Right atrium auricular region (tissue), 2 donors: ENCODE data around the gene CCSER2. TPM values are rescaled to one million over a fixed set of nuclear protein-coding genes. Genes with fewer than 3 reads are reported as not detected.
A peak's percentile ranks its signal among the peaks of the same experiment; 100 is the strongest.
"Not testable (repeated sequence)": the region's sequence is repeated elsewhere in the genome, so short reads cannot be mapped to it uniquely, and the experiment has no call there.

Source experiments
- DNase-seq: peaks from one replicate; pipeline ENCODE4 v3.0.0-alpha.2; 2019; ENCODE audit warnings: low spot score
- H3K27ac ChIP-seq, 2 donors: fragments of 200-600 bp; sonication (generic); 1 replicate in 1 of 2; 2 replicates in 1 of 2; pipeline ENCODE4 v1.5.1; 2016 to 2019
- H3K27me3 ChIP-seq, 2 donors: fragments of 200-600 bp; sonication (generic); one replicate each; pipeline versions ENCODE4 v1.5.1 to v1.6.0; 2017 to 2019
- H3K36me3 ChIP-seq: fragments of 200-600 bp; sonication (generic); one replicate; pipeline ENCODE4 v1.5.1; 2016
- H3K4me1 ChIP-seq, 2 donors: fragments of 200-600 bp; sonication (generic); one replicate each; pipeline versions ENCODE4 v1.5.1 to v1.6.0; 2017 to 2019
- H3K4me3 ChIP-seq, 2 donors: fragments of 200-600 bp; sonication (generic); 1 replicate in 1 of 2; 2 replicates in 1 of 2; pipeline ENCODE4 v1.5.1; 2017 to 2019; ENCODE audit warnings: mild to moderate bottlenecking in 1 of 2, moderate library complexity in 1 of 2
- H3K9me3 ChIP-seq, 2 donors: fragments of 200-600 bp; sonication (generic); one replicate each; pipeline ENCODE4 v1.5.1; 2019
- total RNA-seq, 2 donors: library from RNA; depleted of rRNA; stranded (reverse); fragments of >200 nt; gene quantifications; one replicate each; pipeline ENCODE4 v1.1.0, GENCODE V29; 2016
- TF ChIP-seq, protein P1 (sequence below), 2 donors: fragments of 200-600 bp; sonication (generic); IDR thresholded peaks; one replicate each; pipeline ENCODE4 v1.5.1; 2019; ENCODE audit warnings: antibody characterized with exemption in 2 of 2

CCSER2 gene
- total RNA-seq, 2 donors from 2014 or later: 77.1 to 91.6 TPM

- Histone ChIP-seq H3K4me1 (peaks cover 0 to 19% of the 10 kb centered on the region in 2 donors), H3K36me3 (no peaks in the 10 kb centered on the region), H3K27me3 (no peaks in the 10 kb centered on the region), H3K27ac (no peak overlapping the region), H3K4me3 (no peak overlapping the region), H3K9me3 (no peaks in the 10 kb centered on the region)
- TF ChIP-seq, protein P1, sequence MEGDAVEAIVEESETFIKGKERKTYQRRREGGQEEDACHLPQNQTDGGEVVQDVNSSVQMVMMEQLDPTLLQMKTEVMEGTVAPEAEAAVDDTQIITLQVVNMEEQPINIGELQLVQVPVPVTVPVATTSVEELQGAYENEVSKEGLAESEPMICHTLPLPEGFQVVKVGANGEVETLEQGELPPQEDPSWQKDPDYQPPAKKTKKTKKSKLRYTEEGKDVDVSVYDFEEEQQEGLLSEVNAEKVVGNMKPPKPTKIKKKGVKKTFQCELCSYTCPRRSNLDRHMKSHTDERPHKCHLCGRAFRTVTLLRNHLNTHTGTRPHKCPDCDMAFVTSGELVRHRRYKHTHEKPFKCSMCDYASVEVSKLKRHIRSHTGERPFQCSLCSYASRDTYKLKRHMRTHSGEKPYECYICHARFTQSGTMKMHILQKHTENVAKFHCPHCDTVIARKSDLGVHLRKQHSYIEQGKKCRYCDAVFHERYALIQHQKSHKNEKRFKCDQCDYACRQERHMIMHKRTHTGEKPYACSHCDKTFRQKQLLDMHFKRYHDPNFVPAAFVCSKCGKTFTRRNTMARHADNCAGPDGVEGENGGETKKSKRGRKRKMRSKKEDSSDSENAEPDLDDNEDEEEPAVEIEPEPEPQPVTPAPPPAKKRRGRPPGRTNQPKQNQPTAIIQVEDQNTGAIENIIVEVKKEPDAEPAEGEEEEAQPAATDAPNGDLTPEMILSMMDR (IDR thresholded peaks at IDR 0.05): no peak
- DNase-seq: no peak
Measured at GRCh38 chr10:84342584-84342983, 14.2 kb downstream of the CCSER2 start.

DNA sequence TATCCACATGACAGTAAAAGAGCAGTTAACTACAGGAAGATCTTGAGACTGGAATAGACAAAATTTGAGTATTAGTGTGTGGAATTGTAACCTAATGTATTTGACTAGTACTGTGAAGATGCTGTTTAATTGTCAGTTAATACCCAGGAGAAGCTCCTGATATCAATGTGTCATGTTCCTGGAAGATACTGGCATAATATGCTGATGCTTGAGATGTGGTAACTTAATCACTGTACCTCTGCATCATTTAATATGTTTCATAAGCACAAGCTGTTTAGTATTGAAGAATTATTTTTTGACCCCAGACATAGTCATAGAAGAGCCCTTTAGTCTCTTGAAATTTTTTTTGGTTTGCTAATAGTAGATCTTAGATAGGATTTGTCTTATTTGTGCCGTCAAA lies 15.4 kb downstream of the CCSER2 start:
- Histone ChIP-seq H3K27ac (no peak overlapping the region), H3K4me3 (no peak overlapping the region), H3K4me1 (peaks cover 0 to 15% of the 10 kb centered on the region in 2 donors), H3K27me3 (no peaks in the 10 kb centered on the region), H3K36me3 (no peaks in the 10 kb centered on the region), H3K9me3 (no peaks in the 10 kb centered on the region)
- DNase-seq: no peak
- TF ChIP-seq, protein P1 (IDR thresholded peaks at IDR 0.05): no peak

GRCh38 chr10:84344526-84344925 lies 16.1 kb downstream of the CCSER2 start:
- Histone ChIP-seq H3K36me3 (no peaks in the 10 kb centered on the region), H3K4me1 (peaks cover 0 to 20% of the 10 kb centered on the region in 2 donors), H3K4me3 (no peak overlapping the region), H3K27ac (no peak overlapping the region), H3K9me3 (no peaks in the 10 kb centered on the region), H3K27me3 (no peaks in the 10 kb centered on the region)
- TF ChIP-seq, protein P1 (IDR thresholded peaks at IDR 0.05): no peak
- DNase-seq: no peak

GRCh38 chr10:84347575-84348002 lies 19.2 kb downstream of the CCSER2 start:
- not testable (repeated sequence) for H3K27me3 ChIP-seq, H3K36me3 ChIP-seq, H3K9me3 ChIP-seq, DNase-seq, H3K27ac ChIP-seq, H3K4me3 ChIP-seq
- peaks cover 0 to 23% of the 10 kb centered on the region in 2 donors for H3K4me1 ChIP-seq

DNA sequence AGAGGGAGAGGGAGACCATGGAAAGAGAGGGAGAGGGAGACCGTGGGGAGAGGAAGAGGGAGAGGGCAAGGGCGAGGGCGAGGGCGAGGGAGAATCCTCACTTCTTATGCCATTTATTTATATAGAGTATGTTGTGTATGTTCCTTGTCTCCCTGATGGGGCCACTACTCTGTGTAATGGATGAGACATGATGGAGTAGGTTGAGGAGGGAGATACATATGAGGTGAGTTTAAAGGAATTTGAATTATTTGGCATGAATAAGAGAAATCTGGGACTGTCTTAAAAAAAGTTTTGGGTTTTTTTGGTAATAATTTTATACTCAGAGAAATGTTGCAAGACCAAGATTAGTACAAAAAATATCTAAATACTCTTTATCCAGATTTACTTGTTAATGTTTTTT lies 20.1 kb downstream of the CCSER2 start:
- TF ChIP-seq, protein P1 (IDR thresholded peaks at IDR 0.05): no peak
- H3K4me1 ChIP-seq: peaks cover 0 to 23% of the 10 kb centered on the region in 2 donors
- H3K9me3 ChIP-seq: no peaks in the 10 kb centered on the region
- H3K36me3 ChIP-seq: no peaks in the 10 kb centered on the region
- DNase-seq: no peak
- H3K27ac ChIP-seq: peak overlapping the region; percentile 60 to 63
- H3K4me3 ChIP-seq: no peak overlapping the region
- H3K27me3 ChIP-seq: no peaks in the 10 kb centered on the region

DNA sequence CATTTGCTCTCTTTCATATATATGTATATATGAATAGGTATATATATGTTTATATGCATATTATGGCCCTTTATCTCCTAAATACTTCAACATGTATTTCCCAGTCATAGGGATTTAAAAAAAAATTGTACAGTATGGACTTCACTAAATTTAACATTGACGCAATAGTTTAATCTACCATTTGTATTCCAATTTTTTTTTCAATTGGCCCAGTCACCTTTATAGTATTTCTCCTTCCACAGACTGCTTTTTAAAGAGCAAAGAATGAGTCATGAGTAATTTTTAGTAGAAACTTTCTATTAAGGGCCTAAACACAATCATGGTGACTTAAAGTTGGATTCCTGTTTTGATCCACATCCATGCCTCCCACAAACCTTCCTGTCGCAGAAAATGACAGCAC lies 20.5 kb downstream of the CCSER2 start:
- Histone ChIP-seq H3K4me1 (peaks cover 0 to 23% of the 10 kb centered on the region in 2 donors), H3K4me3 (no peak overlapping the region), H3K27ac (peak overlapping the region; percentile 60 to 63), H3K9me3 (no peaks in the 10 kb centered on the region), H3K27me3 (no peaks in the 10 kb centered on the region), H3K36me3 (no peaks in the 10 kb centered on the region)
- TF ChIP-seq, protein P1 (IDR thresholded peaks at IDR 0.05): no peak
- DNase-seq: no peak
